Stimulated activated CD4-positive, alpha-beta T cell treated with anti-CD3 and anti-CD28 coated beads, TNF-alpha, amount 100 ng/mL, for 1 hour (primary cell): ENCODE measurements around the gene OXSR1.
A peak's percentile ranks its signal among the peaks of the same experiment; 100 is the strongest.

Source experiments
- DNase-seq, 3 donors: peaks; one replicate each; pipeline ENCODE4 v3.0.0-alpha.2; 2020; ENCODE audit warnings: low read depth in 3 of 3, low spot score in 1 of 3

Gene OXSR1

DNA sequence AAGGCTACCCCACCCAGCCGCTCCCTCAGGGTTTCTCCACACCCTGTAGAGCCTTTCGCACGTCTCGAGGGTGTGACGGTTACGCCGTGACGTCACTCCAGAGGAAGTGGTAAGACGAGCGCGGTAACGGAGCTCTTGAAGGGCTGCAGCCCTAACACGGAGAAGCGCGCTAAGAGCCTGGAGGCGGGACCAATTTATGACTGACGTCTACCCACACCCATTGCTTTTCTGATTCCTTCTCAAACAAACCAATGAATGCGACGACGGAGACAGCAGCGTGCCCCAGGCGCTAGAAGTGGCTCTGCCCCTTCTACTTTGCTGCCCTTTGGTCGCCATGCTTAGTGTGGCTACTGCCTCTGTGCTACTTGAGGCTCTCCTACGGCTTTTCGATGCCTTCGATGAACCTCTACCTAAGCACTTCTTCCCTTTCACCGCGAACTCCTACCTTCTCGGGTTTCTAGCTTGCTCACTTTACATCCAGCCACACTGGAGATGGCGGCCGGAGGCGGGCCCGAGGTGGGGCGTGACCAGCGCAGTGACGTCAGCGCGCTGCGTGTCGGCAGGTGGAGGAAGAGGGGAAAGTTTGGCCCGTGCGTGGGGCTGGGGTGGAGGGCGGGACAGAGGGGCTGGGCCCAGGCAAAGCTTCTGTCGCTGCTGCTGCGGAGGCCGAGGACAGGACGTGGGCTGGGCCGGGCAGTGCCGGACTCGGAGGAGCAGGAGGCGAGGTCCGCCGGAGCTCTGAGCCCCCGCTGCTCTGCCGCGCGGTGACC is at the start of gene OXSR1:
Gene OXSR1 (plus strand): TSS at position 586 of the 770 bp plus-strand sequence. CDS start 340 bp downstream, outside the sequence.
- peak; percentile 89 to 91 (median 89) for DNase-seq

- no peak for DNase-seq
Observed at GRCh38 chr3:38115645-38116427, 49.5 kb upstream of the OXSR1 start.

DNA sequence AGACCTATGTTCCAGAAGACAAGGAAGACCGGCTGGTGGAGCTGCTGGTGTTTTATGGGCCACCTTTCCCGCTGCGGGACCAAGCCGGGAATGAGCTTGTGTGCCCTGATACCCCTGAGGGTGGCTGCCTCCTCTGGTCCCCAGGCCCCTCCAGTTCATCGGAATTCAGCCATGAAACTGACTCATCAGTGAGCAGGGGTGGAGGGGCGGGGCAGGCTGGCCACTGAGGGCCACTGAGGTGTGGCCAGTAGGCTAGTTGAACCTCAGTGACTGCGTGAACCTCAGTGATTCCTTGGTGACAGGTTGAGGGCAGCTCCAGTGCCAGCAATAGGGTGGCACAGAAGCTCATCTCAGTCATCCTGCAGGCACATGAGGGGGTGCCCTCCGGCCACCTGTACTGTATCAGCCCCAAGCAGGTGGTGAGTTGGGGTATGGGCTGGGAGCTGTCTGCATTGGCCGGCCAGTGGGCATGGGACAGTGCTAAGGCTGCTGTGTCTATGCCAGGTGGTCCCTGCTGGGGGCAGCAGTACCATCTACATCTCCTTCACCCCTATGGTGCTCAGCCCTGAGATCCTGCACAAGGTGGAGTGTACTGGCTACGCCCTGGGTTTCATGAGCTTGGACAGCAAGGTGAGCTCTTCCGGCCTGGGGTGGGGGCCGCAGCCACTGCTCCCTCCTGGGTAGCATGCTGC is 48.7 kb upstream of the OXSR1 start:
- no peak for DNase-seq

DNA sequence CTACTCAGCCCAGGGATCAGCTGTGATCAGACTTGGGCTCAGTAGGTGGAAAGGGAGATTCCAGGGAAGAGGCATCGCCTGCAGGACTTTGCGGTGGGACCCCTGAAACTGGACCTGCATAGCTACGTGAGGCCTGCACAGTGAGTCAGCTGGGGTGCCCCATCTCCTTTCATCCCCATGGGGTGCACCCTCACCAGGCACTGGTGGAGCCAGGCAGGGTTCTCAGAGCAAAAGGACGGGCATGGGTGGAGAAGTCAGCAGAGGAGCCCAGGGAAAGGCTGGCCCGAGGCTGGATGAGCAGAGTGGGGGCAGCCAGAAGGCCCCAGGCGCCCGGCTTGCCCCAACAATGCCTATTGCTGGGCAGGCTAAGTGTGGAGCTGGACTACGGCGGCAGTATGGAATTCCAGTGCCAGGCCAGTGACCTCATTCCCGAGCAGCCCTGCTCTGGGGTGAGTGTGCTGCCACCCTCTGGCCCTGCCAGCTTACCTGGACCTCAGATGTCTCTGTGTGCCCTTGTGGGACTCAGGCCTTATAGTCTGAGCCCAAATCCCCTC is 48.1 kb upstream of the OXSR1 start:
- no peak for DNase-seq

DNA sequence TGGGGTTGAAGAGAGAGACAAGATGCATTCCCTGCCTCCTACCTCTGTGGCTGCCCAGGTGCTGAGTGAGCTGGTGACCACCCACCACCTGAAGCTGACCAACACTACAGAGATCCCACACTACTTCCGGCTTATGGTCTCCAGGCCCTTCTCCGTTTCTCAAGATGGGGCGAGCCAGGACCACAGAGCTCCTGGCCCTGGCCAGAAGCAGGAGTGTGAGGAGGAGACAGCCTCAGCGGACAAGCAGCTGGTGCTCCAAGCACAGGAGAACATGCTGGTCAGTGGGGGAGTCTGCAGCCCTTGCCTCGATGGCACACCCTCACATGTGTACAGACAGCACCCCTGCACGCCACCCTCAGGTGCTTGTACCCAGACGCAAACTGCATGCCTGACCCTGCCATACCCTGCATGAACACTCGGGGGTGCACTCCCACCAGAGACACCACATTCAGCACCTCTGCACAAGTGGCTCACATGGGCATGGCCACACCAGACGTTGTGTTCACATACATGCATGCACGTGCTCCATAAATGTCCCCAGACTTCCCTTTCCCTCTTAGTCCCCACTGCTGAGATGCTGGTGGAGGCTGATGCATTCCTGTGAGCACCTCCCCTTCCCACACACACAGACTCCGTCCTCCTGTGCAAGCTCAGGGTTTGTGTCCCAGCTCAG is 47.5 kb upstream of the OXSR1 start:
- DNase-seq, result peak; percentile 36 to 67 (median 39)

DNA sequence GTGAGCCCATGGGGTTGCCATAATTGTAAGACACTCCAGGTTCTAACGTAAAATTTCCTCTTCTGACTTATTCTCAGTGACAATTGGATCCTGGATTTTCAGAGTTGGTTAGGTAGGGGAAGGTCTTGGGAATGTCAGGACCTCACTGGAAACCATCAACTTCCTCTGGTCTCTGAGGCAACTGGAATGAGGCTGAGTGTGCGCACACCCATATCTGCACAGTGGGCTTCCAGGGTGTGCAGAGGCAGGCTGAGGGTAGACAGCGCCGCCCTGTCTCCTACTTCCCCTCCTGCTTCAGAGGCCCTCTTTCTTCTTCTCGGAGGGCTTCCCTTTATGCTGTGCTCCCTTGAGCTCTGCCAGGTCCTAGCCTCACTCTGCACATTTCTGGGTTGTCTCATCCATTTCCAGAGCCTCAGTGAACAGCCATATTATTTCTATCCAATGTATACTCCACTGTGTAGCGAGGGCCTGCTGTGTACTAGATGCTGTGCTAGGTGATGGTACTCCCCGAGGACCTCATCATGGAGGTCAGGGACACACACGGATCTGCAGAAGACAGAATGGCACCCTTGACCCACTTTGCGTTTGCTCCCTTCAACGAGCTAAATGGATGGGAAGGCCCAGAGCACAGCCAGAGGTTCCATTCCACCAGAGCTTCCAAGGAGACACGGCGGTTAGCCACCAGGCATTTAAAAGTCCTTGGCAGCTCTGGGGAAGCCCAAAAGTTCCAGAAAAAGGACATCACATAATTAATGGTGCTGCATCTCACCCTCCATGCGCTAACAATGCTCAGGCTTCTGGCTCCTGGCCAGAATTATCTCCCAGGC is 46.7 kb upstream of the OXSR1 start:
- DNase-seq, result no peak

DNA sequence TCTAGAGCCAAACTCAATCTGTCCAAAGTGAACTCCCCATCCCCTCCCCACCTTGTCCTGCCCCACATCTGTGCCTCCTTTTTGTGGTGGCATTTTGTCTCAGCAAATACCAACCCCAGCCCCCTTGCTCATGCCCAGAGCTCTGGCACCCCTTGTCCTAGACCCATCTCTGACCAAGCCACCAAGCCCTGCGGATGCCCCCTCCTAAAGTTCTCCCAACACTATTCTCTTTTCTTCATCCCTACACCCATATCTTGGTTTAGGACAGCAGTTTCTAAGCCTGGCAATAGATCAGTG is 46.1 kb upstream of the OXSR1 start:
- DNase-seq, result no peak

GRCh38 chr3:38119821-38120692 is 45.3 kb upstream of the OXSR1 start:
- DNase-seq, result no peak

- no peak for DNase-seq
Observed at GRCh38 chr3:38120693-38121450, 44.5 kb upstream of the OXSR1 start.

- DNase-seq, result no peak
Observed at GRCh38 chr3:38121451-38121831, 43.9 kb upstream of the OXSR1 start.

DNA sequence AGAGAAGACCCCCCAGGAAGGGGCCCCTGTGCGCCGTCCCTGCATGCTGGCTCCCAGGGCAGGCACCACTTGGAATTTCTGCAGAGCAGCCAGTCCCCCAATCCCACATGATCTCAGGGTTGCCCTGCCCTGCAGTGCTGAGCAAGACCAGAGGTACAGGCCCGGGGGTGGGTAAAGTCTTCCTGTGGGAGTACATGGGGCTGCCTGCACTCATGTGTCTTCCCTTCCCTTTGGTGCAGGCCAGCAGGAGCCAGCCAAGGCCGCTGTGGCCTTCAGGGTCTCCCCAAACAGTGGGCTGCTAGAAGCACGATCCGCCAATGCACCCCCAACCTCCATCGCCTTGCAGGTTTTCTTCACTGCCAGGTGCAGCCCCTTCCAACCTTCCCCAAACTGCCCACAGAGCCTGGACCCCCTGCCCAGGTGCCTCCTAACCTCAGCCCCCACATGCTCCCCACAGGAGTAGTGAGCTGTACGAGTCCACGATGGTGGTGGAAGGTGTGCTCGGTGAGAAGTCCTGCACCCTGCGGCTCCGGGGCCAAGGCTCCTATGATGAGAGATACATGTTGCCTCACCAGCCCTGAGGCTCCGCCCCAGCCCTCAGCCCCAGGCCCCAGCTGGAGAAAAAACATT is 43.4 kb upstream of the OXSR1 start:
- DNase-seq, result no peak

GRCh38 chr3:38122712-38123290 is 42.5 kb upstream of the OXSR1 start:
- DNase-seq, result no peak

- no peak for DNase-seq
Observed at GRCh38 chr3:38124324-38125122, 40.8 kb upstream of the OXSR1 start.

DNA sequence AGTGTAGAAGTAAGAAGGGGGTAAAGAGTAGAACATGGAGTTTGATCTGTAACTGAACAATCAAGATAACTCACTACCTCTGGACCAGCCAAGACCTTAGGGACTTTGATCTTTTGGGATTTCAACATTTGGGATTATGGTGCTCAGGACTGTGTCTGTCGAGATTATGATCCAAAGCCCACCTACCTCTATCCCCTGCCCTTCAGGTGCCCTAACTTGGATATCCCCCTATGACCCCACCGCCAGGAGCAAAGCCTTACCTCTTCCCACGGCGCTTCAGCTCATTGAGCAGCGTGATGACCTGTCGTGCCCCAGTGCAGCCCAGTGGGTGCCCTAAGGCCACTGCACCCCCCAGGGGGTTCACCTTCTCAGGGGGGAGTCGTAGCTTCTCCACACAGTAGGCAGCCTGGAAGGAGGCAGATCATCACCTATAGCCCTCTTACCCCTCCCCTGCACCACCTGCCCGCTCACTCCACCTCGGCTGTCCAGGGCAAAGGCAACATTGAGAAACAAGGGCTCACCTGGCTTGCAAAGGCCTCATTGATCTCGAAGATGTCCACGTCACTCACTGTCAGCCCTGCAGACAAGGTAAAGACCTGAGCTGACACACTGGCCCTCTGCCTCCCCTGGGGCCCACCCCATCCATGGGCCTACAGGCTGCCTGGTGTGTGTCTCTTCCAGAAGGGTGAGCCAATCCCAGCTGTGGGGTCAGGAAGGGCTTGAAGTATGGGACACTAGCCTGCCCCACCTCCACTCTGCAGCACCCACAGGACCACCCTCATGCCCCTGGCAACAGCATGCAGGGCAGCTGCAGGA is 39.8 kb upstream of the OXSR1 start:
- no peak for DNase-seq

- DNase-seq, result no peak
Observed at GRCh38 chr3:38126121-38126892, 39.0 kb upstream of the OXSR1 start.
